GM12892 (cell line): ENCODE results near the gene PCSK5.

Source experiments
- POLR2A ChIP-seq: IDR thresholded peaks from 2 replicates; pipeline ENCODE4 v1.6.1; 2011; ENCODE audit warnings: low read depth, low read length, control low read depth
- POLR2AphosphoS5 ChIP-seq: IDR thresholded peaks from 2 replicates; pipeline ENCODE4 v1.6.1; 2011; ENCODE audit warnings: low read depth, low read length, control low read depth

- TF ChIP-seq POLR2A (no peak), POLR2AphosphoS5 (no peak)
Measured at GRCh38 chr9:76404401-76404800, 513.9 kb downstream of the PCSK5 start.
